ENCODE results near the gene GRIK2. TPM values are rescaled to one million over a fixed set of nuclear protein-coding genes. Genes with fewer than 3 reads are reported as not detected.

Gene GRIK2
- total RNA-seq, 4 donors from 2014 or later: 1.4 to 51.9 (median 9.6) TPM

- Histone ChIP-seq H3K4me1 (no peaks in the 10 kb centered on the region), H3K27ac (no peak overlapping the region), H3K4me3 (replicated peaks in 1 of 3) (no peak overlapping the region), H3K27me3 (no peaks in the 10 kb centered on the region), H3K36me3 (no peaks in the 10 kb centered on the region), H3K9me3 (no peaks in the 10 kb centered on the region)
- intact Hi-C loops (cut with DNase I): no loop called here
- no peak for DNase-seq
- TF ChIP-seq POLR2A (IDR thresholded peaks at IDR 0.05) (no peak), CTCF (IDR thresholded peaks at IDR 0.05) (no peak)
Observed at GRCh38 chr6:101830501-101831031, 437.1 kb downstream of the GRIK2 start.

- DNase-seq: no peak
- Histone ChIP-seq H3K4me3 (replicated peaks in 1 of 3) (no peak overlapping the region), H3K27ac (no peak overlapping the region), H3K27me3 (no peaks in the 10 kb centered on the region), H3K9me3 (no peaks in the 10 kb centered on the region), H3K4me1 (no peaks in the 10 kb centered on the region), H3K36me3 (no peaks in the 10 kb centered on the region)
- TF ChIP-seq POLR2A (IDR thresholded peaks at IDR 0.05): no peak
- TF ChIP-seq CTCF (IDR thresholded peaks at IDR 0.05): no peak
- WGBS, 2 donors: 50 to 61% methylated on average over 2 of the region's 2 CpGs
- intact Hi-C loops (cut with DNase I): no loop called here
Observed at GRCh38 chr6:101832371-101832770, 438.9 kb downstream of the GRIK2 start.

GRCh38 chr6:101840100-101840499 is 446.6 kb downstream of the GRIK2 start:
- no peaks in the 10 kb centered on the region for H3K36me3 ChIP-seq
- H3K27ac ChIP-seq: no peak overlapping the region
- H3K9me3 ChIP-seq: no peaks in the 10 kb centered on the region
- no peak for DNase-seq
- WGBS, 2 donors: 76 to 84% methylated on average over 1 of the region's 1 CpG
- H3K4me3 ChIP-seq (replicated peaks in 1 of 3): no peak overlapping the region
- no peaks in the 10 kb centered on the region for H3K4me1 ChIP-seq
- intact Hi-C loops (cut with DNase I): no loop called here
- no peak for TF ChIP-seq POLR2A (IDR thresholded peaks at IDR 0.05)
- no peak for TF ChIP-seq CTCF (IDR thresholded peaks at IDR 0.05)
- no peaks in the 10 kb centered on the region for H3K27me3 ChIP-seq

DNA sequence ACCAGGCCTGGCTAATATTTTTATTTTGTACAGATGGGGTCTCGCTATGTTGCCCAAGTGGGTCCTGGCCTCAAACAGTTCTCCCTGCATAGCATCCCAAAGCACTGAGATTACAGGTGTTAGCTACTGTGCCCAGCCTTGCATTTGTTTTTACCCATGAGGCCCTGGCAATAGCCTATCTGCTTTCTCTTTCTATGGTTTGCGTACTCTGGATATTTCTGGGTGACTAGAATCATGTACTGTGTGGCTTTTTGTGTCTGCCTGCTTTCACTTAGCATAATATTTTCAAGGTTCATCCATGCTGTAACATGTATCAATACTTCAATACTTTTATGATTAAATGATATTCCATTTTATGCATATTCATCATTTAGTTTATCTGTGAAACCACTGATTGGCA is 451.7 kb downstream of the GRIK2 start:
- Histone ChIP-seq H3K4me1 (no peaks in the 10 kb centered on the region), H3K27me3 (no peaks in the 10 kb centered on the region), H3K36me3 (no peaks in the 10 kb centered on the region), H3K9me3 (no peaks in the 10 kb centered on the region), H3K4me3 (replicated peaks in 1 of 3) (no peak overlapping the region), H3K27ac (no peak overlapping the region)
- no peak for TF ChIP-seq CTCF (IDR thresholded peaks at IDR 0.05)
- TF ChIP-seq POLR2A (IDR thresholded peaks at IDR 0.05): no peak
- DNase-seq: no peak
- intact Hi-C loops (cut with DNase I): no loop called here
- 0 to 55% methylated on average over 2 of the region's 2 CpGs for WGBS, 2 donors

DNA sequence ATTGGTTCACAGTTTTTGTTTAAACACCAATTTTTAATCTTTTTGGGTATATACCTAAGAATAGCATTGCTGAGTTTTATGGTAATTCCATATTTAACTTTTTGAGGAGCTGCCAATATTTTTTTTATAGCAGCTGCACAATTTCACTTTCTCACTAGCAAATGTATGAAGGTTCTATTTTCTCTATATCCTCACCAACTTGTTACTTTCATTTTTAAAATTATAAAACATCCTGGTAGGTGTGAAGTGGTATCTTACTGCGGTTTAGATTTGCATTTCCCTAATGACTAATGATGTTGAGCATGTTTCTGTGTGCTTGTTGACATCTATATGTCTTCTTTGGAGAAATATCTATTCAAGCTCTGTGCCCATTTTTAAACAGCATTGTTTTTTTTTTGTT is 452.1 kb downstream of the GRIK2 start:
- no peak for TF ChIP-seq CTCF (IDR thresholded peaks at IDR 0.05)
- TF ChIP-seq POLR2A (IDR thresholded peaks at IDR 0.05): no peak
- WGBS, 2 donors: 81 to 88% methylated on average over 1 of the region's 1 CpG
- DNase-seq: no peak
- intact Hi-C loops (cut with DNase I): no loop called here
- no peaks in the 10 kb centered on the region for H3K4me1 ChIP-seq
- no peaks in the 10 kb centered on the region for H3K27me3 ChIP-seq
- H3K27ac ChIP-seq: no peak overlapping the region
- no peak overlapping the region for H3K4me3 ChIP-seq (replicated peaks in 1 of 3)
- no peaks in the 10 kb centered on the region for H3K9me3 ChIP-seq
- H3K36me3 ChIP-seq: no peaks in the 10 kb centered on the region

Data from thyroid gland (tissue), 4 donors.